Measurements from ENCODE around the gene ATP6V1G1. TPM values are rescaled to one million over a fixed set of nuclear protein-coding genes. Genes with fewer than 3 reads are reported as not detected.

Gene ATP6V1G1
- polyA plus RNA-seq, 1 donor from 2014 or later = 802 TPM

GRCh38 chr9:114621561-114621960 lies 34.0 kb downstream of the ATP6V1G1 start:
- Histone ChIP-seq H4K20me1 (ENCODE audit: insufficient read depth) (no peaks in the 10 kb centered on the region), H3K36me3 (ENCODE audit: insufficient read depth, low read length) (no peaks in the 10 kb centered on the region), H3K9me2 (ENCODE audit: insufficient read depth, low read length) (no peaks in the 10 kb centered on the region), H3K4me3 (ENCODE audit: low read length) (no peak overlapping the region), H2AFZ (ENCODE audit: low read depth, low read length) (no peak overlapping the region), H3F3A (ENCODE audit: insufficient read depth, low read length, poor library complexity, severe bottlenecking) (no peaks in the 10 kb centered on the region), H3K27ac (ENCODE audit: low read length) (no peak overlapping the region), H3K9me3 (ENCODE audit: low read length) (no peaks in the 10 kb centered on the region), H3K27me3 (ENCODE audit: insufficient read depth, low read depth, low read length) (no peaks in the 10 kb centered on the region), H3K4me2 (ENCODE audit: low read length) (no peak overlapping the region), H3K9ac (ENCODE audit: low read length) (no peak overlapping the region), H3K79me2 (replicated peaks; ENCODE audit: insufficient read depth, low read length) (no peaks in the 10 kb centered on the region)
- TF ChIP-seq REST (IDR thresholded peaks at IDR 0.05; ENCODE audit: borderline replicate concordance) (no peak), EP300 (conservative IDR thresholded peaks at IDR 0.05; ENCODE audit: poor library complexity, severe bottlenecking) (no peak), RAD21 (conservative IDR thresholded peaks at IDR 0.05) (no peak), TAF1 (IDR thresholded peaks at IDR 0.05; ENCODE audit: low read depth) (no peak), CTCF (IDR thresholded peaks at IDR 0.05; ENCODE audit: poor library complexity, severe bottlenecking) (no peak), POLR2AphosphoS5 (IDR thresholded peaks at IDR 0.05) (no peak), EZH2 (IDR thresholded peaks at IDR 0.05; ENCODE audit: borderline replicate concordance, insufficient read depth, low read length, poor library complexity, severe bottlenecking) (no peak), MXI1 (conservative IDR thresholded peaks at IDR 0.05; ENCODE audit: poor library complexity, severe bottlenecking) (no peak), SMC3 (conservative IDR thresholded peaks at IDR 0.05; ENCODE audit: poor library complexity) (no peak)

- H4K20me1 ChIP-seq (ENCODE audit: insufficient read depth) = no peaks in the 10 kb centered on the region
- no peak for TF ChIP-seq MXI1 (conservative IDR thresholded peaks at IDR 0.05; ENCODE audit: poor library complexity, severe bottlenecking)
- no peak for TF ChIP-seq REST (IDR thresholded peaks at IDR 0.05; ENCODE audit: borderline replicate concordance)
- no peak for TF ChIP-seq EP300 (conservative IDR thresholded peaks at IDR 0.05; ENCODE audit: poor library complexity, severe bottlenecking)
- TF ChIP-seq EZH2 (IDR thresholded peaks at IDR 0.05; ENCODE audit: borderline replicate concordance, insufficient read depth, low read length, poor library complexity, severe bottlenecking) = no peak
- no peak for TF ChIP-seq POLR2AphosphoS5 (IDR thresholded peaks at IDR 0.05)
- no peak for TF ChIP-seq SMC3 (conservative IDR thresholded peaks at IDR 0.05; ENCODE audit: poor library complexity)
- no peak for TF ChIP-seq CTCF (IDR thresholded peaks at IDR 0.05; ENCODE audit: poor library complexity, severe bottlenecking)
- no peak for TF ChIP-seq RAD21 (conservative IDR thresholded peaks at IDR 0.05)
- no peak for TF ChIP-seq TAF1 (IDR thresholded peaks at IDR 0.05; ENCODE audit: low read depth)
- no peaks in the 10 kb centered on the region for H3K9me2 ChIP-seq (ENCODE audit: insufficient read depth, low read length)
- H3K4me3 ChIP-seq (ENCODE audit: low read length) = no peak overlapping the region
- H3K9ac ChIP-seq (ENCODE audit: low read length) = no peak overlapping the region
- no peaks in the 10 kb centered on the region for H3K27me3 ChIP-seq (ENCODE audit: insufficient read depth, low read depth, low read length)
- H3K4me2 ChIP-seq (ENCODE audit: low read length) = no peak overlapping the region
- H2AFZ ChIP-seq (ENCODE audit: low read depth, low read length) = no peak overlapping the region
- no peaks in the 10 kb centered on the region for H3K9me3 ChIP-seq (ENCODE audit: low read length)
- H3K36me3 ChIP-seq (ENCODE audit: insufficient read depth, low read length) = no peaks in the 10 kb centered on the region
- H3F3A ChIP-seq (ENCODE audit: insufficient read depth, low read length, poor library complexity, severe bottlenecking) = no peaks in the 10 kb centered on the region
- no peak overlapping the region for H3K27ac ChIP-seq (ENCODE audit: low read length)
- H3K79me2 ChIP-seq (replicated peaks; ENCODE audit: insufficient read depth, low read length) = no peaks in the 10 kb centered on the region
These were observed 34.5 kb downstream of the ATP6V1G1 start for GRCh38 chr9:114621975-114622609.

All from neural cell (in vitro differentiated cells).